ENCODE results near the gene RNF13. TPM values are rescaled to one million over a fixed set of nuclear protein-coding genes. Genes with fewer than 3 reads are reported as not detected.
"Not testable (repeated sequence)": the region's sequence is repeated elsewhere in the genome, so short reads cannot be mapped to it uniquely, and the experiment has no call there.

The RNF13 gene
- polyA plus RNA-seq, 4 donors: 20.8 to 62.7 (median 32.7) TPM

- FAIRE-seq: no peak
- 48 to 57% (median 52%) methylated on average over 2 of the region's 2 CpGs for WGBS, 3 donors
These were observed 4.0 kb downstream of the RNF13 start for GRCh38 chr3:149816986-149817385.

GRCh38 chr3:149819432-149819831 lies 6.4 kb downstream of the RNF13 start:
- Histone ChIP-seq H3K4me1 (ENCODE audit: control insufficient read depth in 3 of 3, insufficient read depth in 2 of 3, low read depth in 1 of 3, low read length in 2 of 3) (peaks cover 0 to 10% (median 9%) of the 10 kb centered on the region in 3 donors), H3K4me3 (ENCODE audit: low read depth in 1 of 3, low read length in 3 of 3) (no peak overlapping the region), H3K36me3 (ENCODE audit: control insufficient read depth in 3 of 3, insufficient read depth in 2 of 3, low read depth in 1 of 3, low read length in 3 of 3) (no peaks in the 10 kb centered on the region), H3K27me3 (ENCODE audit: control insufficient read depth in 3 of 3, insufficient read depth in 3 of 3, low read length in 3 of 3) (no peaks in the 10 kb centered on the region), H3K27ac (ENCODE audit: low read depth in 1 of 3, low read length in 2 of 3) (no peak overlapping the region), H3K9me3 (ENCODE audit: control insufficient read depth in 2 of 2, insufficient read depth in 1 of 2, low read depth in 1 of 2, low read length in 1 of 2) (peaks cover 0 to 3% of the 10 kb centered on the region in 2 donors)
- no peak for FAIRE-seq
- no peak for DNase-seq
- 61 to 77% (median 77%) methylated on average over 1 of the region's 1 CpG for WGBS, 3 donors

More at GRCh38 chr3:149816986-149817385, 4.0 kb downstream of the RNF13 start:
- Histone ChIP-seq H3K9me3 (ENCODE audit: control insufficient read depth in 2 of 2, insufficient read depth in 1 of 2, low read depth in 1 of 2, low read length in 1 of 2) (no peaks in the 10 kb centered on the region), H3K36me3 (ENCODE audit: control insufficient read depth in 3 of 3, insufficient read depth in 2 of 3, low read depth in 1 of 3, low read length in 3 of 3) (no peaks in the 10 kb centered on the region), H3K27me3 (ENCODE audit: control insufficient read depth in 3 of 3, insufficient read depth in 3 of 3, low read length in 3 of 3) (no peaks in the 10 kb centered on the region), H3K4me1 (ENCODE audit: control insufficient read depth in 3 of 3, insufficient read depth in 2 of 3, low read depth in 1 of 3, low read length in 2 of 3) (peaks cover 0 to 14% (median 9%) of the 10 kb centered on the region in 3 donors), H3K4me3 (ENCODE audit: low read depth in 1 of 3, low read length in 3 of 3) (no peak overlapping the region), H3K27ac (ENCODE audit: low read depth in 1 of 3, low read length in 2 of 3) (no peak overlapping the region)
- DNase-seq: no peak

GRCh38 chr3:149820183-149820582 lies 7.2 kb downstream of the RNF13 start:
- H3K4me1 ChIP-seq (ENCODE audit: control insufficient read depth in 3 of 3, insufficient read depth in 2 of 3, low read depth in 1 of 3, low read length in 2 of 3): peaks cover 0 to 9% (median 6%) of the 10 kb centered on the region in 3 donors
- 67 to 73% (median 72%) methylated on average over 4 of the region's 4 CpGs for WGBS, 3 donors

GRCh38 chr3:149826636-149827035 lies 13.6 kb downstream of the RNF13 start:
- no peaks in the 10 kb centered on the region for H3K27me3 ChIP-seq (ENCODE audit: control insufficient read depth in 3 of 3, insufficient read depth in 3 of 3, low read length in 3 of 3)
- FAIRE-seq (no peak), DNase-seq (no peak)
- H3K9me3 ChIP-seq (ENCODE audit: control insufficient read depth in 2 of 2, insufficient read depth in 1 of 2, low read depth in 1 of 2, low read length in 1 of 2): peaks cover 0 to 15% of the 10 kb centered on the region in 2 donors
- H3K4me1 ChIP-seq (ENCODE audit: control insufficient read depth in 3 of 3, insufficient read depth in 2 of 3, low read depth in 1 of 3, low read length in 2 of 3): no peaks in the 10 kb centered on the region
- H3K27ac ChIP-seq (ENCODE audit: low read depth in 1 of 3, low read length in 2 of 3): no peak overlapping the region
- H3K4me3 ChIP-seq (ENCODE audit: low read depth in 1 of 3, low read length in 3 of 3): no peak overlapping the region
- WGBS, 3 donors: 84 to 94% (median 93%) methylated on average over 3 of the region's 3 CpGs
- no peaks in the 10 kb centered on the region for H3K36me3 ChIP-seq (ENCODE audit: control insufficient read depth in 3 of 3, insufficient read depth in 2 of 3, low read depth in 1 of 3, low read length in 3 of 3)

More at GRCh38 chr3:149820183-149820582, 7.2 kb downstream of the RNF13 start:
- no peak for DNase-seq
- H3K9me3 ChIP-seq (ENCODE audit: control insufficient read depth in 2 of 2, insufficient read depth in 1 of 2, low read depth in 1 of 2, low read length in 1 of 2): peaks cover 0 to 3% of the 10 kb centered on the region in 2 donors
- no peaks in the 10 kb centered on the region for H3K36me3 ChIP-seq (ENCODE audit: control insufficient read depth in 3 of 3, insufficient read depth in 2 of 3, low read depth in 1 of 3, low read length in 3 of 3)
- FAIRE-seq: no peak
- H3K27ac ChIP-seq (ENCODE audit: low read depth in 1 of 3, low read length in 2 of 3): no peak overlapping the region
- H3K27me3 ChIP-seq (ENCODE audit: control insufficient read depth in 3 of 3, insufficient read depth in 3 of 3, low read length in 3 of 3): no peaks in the 10 kb centered on the region
- H3K4me3 ChIP-seq (ENCODE audit: low read depth in 1 of 3, low read length in 3 of 3): no peak overlapping the region

GRCh38 chr3:149828390-149828789 lies 15.4 kb downstream of the RNF13 start:
- Histone ChIP-seq H3K4me1 (ENCODE audit: control insufficient read depth in 3 of 3, insufficient read depth in 2 of 3, low read depth in 1 of 3, low read length in 2 of 3) (no peaks in the 10 kb centered on the region), H3K36me3 (ENCODE audit: control insufficient read depth in 3 of 3, insufficient read depth in 2 of 3, low read depth in 1 of 3, low read length in 3 of 3) (no peaks in the 10 kb centered on the region), H3K27me3 (ENCODE audit: control insufficient read depth in 3 of 3, insufficient read depth in 3 of 3, low read length in 3 of 3) (no peaks in the 10 kb centered on the region), H3K4me3 (ENCODE audit: low read depth in 1 of 3, low read length in 3 of 3) (no peak overlapping the region), H3K27ac (ENCODE audit: low read depth in 1 of 3, low read length in 2 of 3) (no peak overlapping the region), H3K9me3 (ENCODE audit: control insufficient read depth in 2 of 2, insufficient read depth in 1 of 2, low read depth in 1 of 2, low read length in 1 of 2) (peaks cover 0 to 15% of the 10 kb centered on the region in 2 donors)
- WGBS, 3 donors: 97% methylated on average over 1 of the region's 1 CpG
- FAIRE-seq (no peak), DNase-seq (no peak)

GRCh38 chr3:149829631-149830030 lies 16.6 kb downstream of the RNF13 start:
- not testable (repeated sequence) for H3K4me3 ChIP-seq (ENCODE audit: low read depth in 1 of 3, low read length in 3 of 3); DNase-seq; H3K4me1 ChIP-seq (ENCODE audit: control insufficient read depth in 3 of 3, insufficient read depth in 2 of 3, low read depth in 1 of 3, low read length in 2 of 3); FAIRE-seq; H3K27me3 ChIP-seq (ENCODE audit: control insufficient read depth in 3 of 3, insufficient read depth in 3 of 3, low read length in 3 of 3); H3K36me3 ChIP-seq (ENCODE audit: control insufficient read depth in 3 of 3, insufficient read depth in 2 of 3, low read depth in 1 of 3, low read length in 3 of 3); H3K27ac ChIP-seq (ENCODE audit: low read depth in 1 of 3, low read length in 2 of 3)
- H3K9me3 ChIP-seq (ENCODE audit: control insufficient read depth in 2 of 2, insufficient read depth in 1 of 2, low read depth in 1 of 2, low read length in 1 of 2): peaks cover 0 to 16% of the 10 kb centered on the region in 2 donors
- WGBS, 3 donors: 91 to 98% (median 96%) methylated on average over 4 of the region's 4 CpGs

GRCh38 chr3:149830902-149831301 lies 17.9 kb downstream of the RNF13 start:
- Histone ChIP-seq H3K27me3 (ENCODE audit: control insufficient read depth in 3 of 3, insufficient read depth in 3 of 3, low read length in 3 of 3) (no peaks in the 10 kb centered on the region), H3K4me1 (ENCODE audit: control insufficient read depth in 3 of 3, insufficient read depth in 2 of 3, low read depth in 1 of 3, low read length in 2 of 3) (no peaks in the 10 kb centered on the region), H3K27ac (ENCODE audit: low read depth in 1 of 3, low read length in 2 of 3) (no peak overlapping the region), H3K4me3 (ENCODE audit: low read depth in 1 of 3, low read length in 3 of 3) (no peak overlapping the region), H3K36me3 (ENCODE audit: control insufficient read depth in 3 of 3, insufficient read depth in 2 of 3, low read depth in 1 of 3, low read length in 3 of 3) (no peaks in the 10 kb centered on the region), H3K9me3 (ENCODE audit: control insufficient read depth in 2 of 2, insufficient read depth in 1 of 2, low read depth in 1 of 2, low read length in 1 of 2) (peaks cover 0 to 19% of the 10 kb centered on the region in 2 donors)
- FAIRE-seq (no peak), DNase-seq (no peak)
- 94 to 96% (median 95%) methylated on average over 2 of the region's 2 CpGs for WGBS, 3 donors

GRCh38 chr3:149831321-149831720 lies 18.3 kb downstream of the RNF13 start:
- WGBS, 3 donors: 89 to 93% (median 90%) methylated on average over 4 of the region's 4 CpGs
- FAIRE-seq (no peak), DNase-seq (no peak)
- Histone ChIP-seq H3K4me1 (ENCODE audit: control insufficient read depth in 3 of 3, insufficient read depth in 2 of 3, low read depth in 1 of 3, low read length in 2 of 3) (no peaks in the 10 kb centered on the region), H3K4me3 (ENCODE audit: low read depth in 1 of 3, low read length in 3 of 3) (no peak overlapping the region), H3K36me3 (ENCODE audit: control insufficient read depth in 3 of 3, insufficient read depth in 2 of 3, low read depth in 1 of 3, low read length in 3 of 3) (no peaks in the 10 kb centered on the region), H3K27me3 (ENCODE audit: control insufficient read depth in 3 of 3, insufficient read depth in 3 of 3, low read length in 3 of 3) (no peaks in the 10 kb centered on the region), H3K27ac (ENCODE audit: low read depth in 1 of 3, low read length in 2 of 3) (no peak overlapping the region), H3K9me3 (ENCODE audit: control insufficient read depth in 2 of 2, insufficient read depth in 1 of 2, low read depth in 1 of 2, low read length in 1 of 2) (peaks cover 0 to 19% of the 10 kb centered on the region in 2 donors)

GRCh38 chr3:149832086-149832485 lies 19.1 kb downstream of the RNF13 start:
- Histone ChIP-seq H3K27me3 (ENCODE audit: control insufficient read depth in 3 of 3, insufficient read depth in 3 of 3, low read length in 3 of 3) (no peaks in the 10 kb centered on the region), H3K4me3 (ENCODE audit: low read depth in 1 of 3, low read length in 3 of 3) (no peak overlapping the region), H3K4me1 (ENCODE audit: control insufficient read depth in 3 of 3, insufficient read depth in 2 of 3, low read depth in 1 of 3, low read length in 2 of 3) (no peaks in the 10 kb centered on the region), H3K27ac (ENCODE audit: low read depth in 1 of 3, low read length in 2 of 3) (no peak overlapping the region), H3K9me3 (ENCODE audit: control insufficient read depth in 2 of 2, insufficient read depth in 1 of 2, low read depth in 1 of 2, low read length in 1 of 2) (peaks cover 0 to 19% of the 10 kb centered on the region in 2 donors), H3K36me3 (ENCODE audit: control insufficient read depth in 3 of 3, insufficient read depth in 2 of 3, low read depth in 1 of 3, low read length in 3 of 3) (no peaks in the 10 kb centered on the region)
- 95 to 100% (median 99%) methylated on average over 1 of the region's 1 CpG for WGBS, 3 donors
- FAIRE-seq (no peak), DNase-seq (no peak)
